Panc1 (cell line): Measurements from ENCODE around the gene GJA4.

Experiments
- CTCF ChIP-seq: fragments of 450-650 bp; IDR thresholded peaks from 2 replicates; pipeline ENCODE4 v1.5.1; 2017; ENCODE audit warnings: mild to moderate bottlenecking
- POLR2AphosphoS5 ChIP-seq: IDR thresholded peaks from 2 replicates; pipeline ENCODE4 v1.6.1; 2012; ENCODE audit warnings: mild to moderate bottlenecking, low read depth, low read length, moderate library complexity
- REST ChIP-seq, 2 experiments: IDR thresholded peaks; 2 replicates each; pipeline ENCODE4 v1.6.1; 2011 to 2012; ENCODE audit warnings: low read depth in 2 of 2, control low read depth in 1 of 2, low read length in 1 of 2, mild to moderate bottlenecking in 1 of 2, moderate library complexity in 1 of 2; ENCODE audit not compliant: insufficient read depth in 1 of 2
- SIN3A ChIP-seq: IDR thresholded peaks from 2 replicates; pipeline ENCODE4 v1.6.1; 2012; ENCODE audit warnings: low read depth, mild to moderate bottlenecking, low read length, moderate library complexity, borderline replicate concordance; ENCODE audit not compliant: insufficient read depth

GRCh38 chr1:34777519-34778321 lies 15.1 kb upstream of the GJA4 start:
- TF ChIP-seq CTCF (no peak), REST (IDR thresholded peaks at IDR 0.05; ENCODE audit: insufficient read depth in 1 of 2, low read depth in 2 of 2, low read length in 1 of 2) (no peak), SIN3A (no peak), POLR2AphosphoS5 (no peak)
